IPS-18c (cell line): ENCODE results near the gene CSNK1G1.
"Not testable (repeated sequence)": the region's sequence is repeated elsewhere in the genome, so short reads cannot be mapped to it uniquely, and the experiment has no call there.

Experiments used
- H3K4me3 ChIP-seq: 2 replicates; pipeline ENCODE4 v1.7.0; 2013; ENCODE audit warnings: low read depth, mild to moderate bottlenecking, low read length, moderate library complexity; ENCODE audit not compliant: insufficient read depth
- H3K9me3 ChIP-seq: one replicate; pipeline ENCODE4 v1.6.1; 2013; ENCODE audit warnings: mild to moderate bottlenecking, low read length, moderate library complexity; ENCODE audit not compliant: control insufficient read depth, insufficient read depth

CSNK1G1 gene

DNA sequence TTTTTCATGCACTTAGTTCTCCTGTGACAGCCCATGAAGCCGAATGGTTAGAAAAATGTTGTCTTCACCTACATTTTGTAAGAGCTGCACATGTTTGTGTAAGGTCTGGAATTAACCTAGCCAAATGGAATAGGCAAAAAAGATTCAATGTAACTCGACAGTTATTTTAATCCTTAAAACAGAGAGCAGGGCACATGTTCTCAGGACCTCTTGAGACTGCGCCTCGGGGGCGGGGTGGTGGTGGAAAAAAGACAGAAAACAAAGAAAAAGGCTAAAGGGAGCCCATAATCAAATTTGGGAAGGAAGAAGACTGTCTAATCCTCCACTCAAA, 702 bp upstream of the CSNK1G1 start:
- Histone ChIP-seq H3K9me3 (no peaks in the 10 kb centered on the region), H3K4me3 (peak overlapping the region; percentile 91; the same call in 1 of the 2 replicates)

DNA sequence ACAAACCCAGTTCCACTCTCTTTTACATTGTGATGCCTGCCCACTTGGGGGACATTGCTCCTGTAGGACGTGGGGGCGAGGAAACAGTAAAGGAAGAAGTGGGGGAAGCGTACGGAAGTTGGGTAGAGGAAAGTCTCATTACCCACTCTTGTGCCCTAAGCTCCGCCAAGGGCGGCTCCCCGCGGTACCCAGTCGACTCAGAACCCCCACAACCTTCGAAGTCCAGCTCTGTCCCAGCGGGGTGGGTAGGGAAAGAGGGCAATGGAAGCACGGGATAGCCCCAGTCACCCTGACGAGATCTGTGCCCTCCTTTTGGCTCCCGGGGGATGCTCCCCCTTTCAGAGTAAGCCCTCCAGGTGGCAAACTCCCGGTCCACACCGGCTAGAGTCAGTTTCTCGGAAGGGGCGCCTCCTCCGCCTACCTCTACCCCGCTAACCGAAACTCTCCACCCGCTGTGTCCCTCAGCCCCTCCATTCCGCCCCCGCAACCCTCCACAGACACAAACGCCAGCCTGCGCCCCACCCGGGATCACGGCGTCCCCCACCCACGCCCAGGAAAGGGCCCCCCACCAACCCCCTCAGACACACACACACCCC, 527 bp downstream of the CSNK1G1 start:
- H3K4me3 ChIP-seq: peak overlapping the region; percentile 91
- H3K9me3 ChIP-seq: no peaks in the 10 kb centered on the region

DNA sequence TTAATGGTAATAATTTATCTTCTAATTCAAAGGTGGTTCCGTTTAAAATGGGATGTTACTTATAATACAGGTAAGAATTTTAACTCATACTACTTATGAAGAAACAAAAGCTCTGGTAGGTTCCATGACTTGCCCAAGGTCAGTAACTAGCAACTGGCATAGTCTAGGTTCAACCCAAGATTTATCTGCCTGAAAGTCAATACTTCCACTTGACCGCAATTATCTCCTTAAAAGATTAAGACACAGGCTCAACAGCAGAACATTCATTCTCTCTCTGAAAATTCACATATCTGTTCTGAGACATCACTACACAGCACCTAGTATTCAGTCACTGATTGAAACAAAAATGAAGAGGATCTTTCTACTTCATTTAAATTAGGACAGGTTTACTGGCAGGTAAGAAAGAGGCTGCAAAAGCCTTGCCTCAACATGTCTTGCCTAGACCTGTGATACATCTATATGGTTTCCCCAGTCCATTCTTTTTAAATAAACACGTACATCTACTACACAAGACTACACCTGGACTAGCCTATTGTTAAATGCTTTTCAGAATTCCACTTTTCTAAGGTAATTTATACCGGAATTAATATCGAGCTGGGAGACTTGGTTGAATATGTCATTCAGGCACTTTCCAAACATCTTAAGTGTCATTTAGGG, 1.2 kb downstream of the CSNK1G1 start:
- Histone ChIP-seq H3K4me3 (peak overlapping the region; percentile 91), H3K9me3 (no peaks in the 10 kb centered on the region)

DNA sequence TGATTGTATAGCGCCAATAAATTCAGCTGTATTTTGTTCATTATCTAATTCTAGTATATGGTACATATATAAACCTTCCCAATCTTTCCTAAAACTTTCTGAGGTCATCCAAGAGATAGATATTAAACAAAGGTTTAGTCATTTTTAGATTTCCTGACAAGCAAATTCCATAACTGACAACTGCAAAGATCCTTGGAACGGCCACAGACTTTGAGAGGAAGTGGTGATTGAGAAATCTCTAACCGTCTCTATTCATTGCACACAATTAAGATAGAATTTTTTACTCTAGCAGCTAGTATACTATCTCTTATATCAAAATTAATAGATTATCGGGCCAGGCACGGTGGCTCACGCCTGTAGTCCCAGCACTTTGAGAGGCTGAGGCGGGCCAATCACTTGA, 4.7 kb downstream of the CSNK1G1 start:
- no peaks in the 10 kb centered on the region for H3K9me3 ChIP-seq
- no peak overlapping the region for H3K4me3 ChIP-seq

DNA sequence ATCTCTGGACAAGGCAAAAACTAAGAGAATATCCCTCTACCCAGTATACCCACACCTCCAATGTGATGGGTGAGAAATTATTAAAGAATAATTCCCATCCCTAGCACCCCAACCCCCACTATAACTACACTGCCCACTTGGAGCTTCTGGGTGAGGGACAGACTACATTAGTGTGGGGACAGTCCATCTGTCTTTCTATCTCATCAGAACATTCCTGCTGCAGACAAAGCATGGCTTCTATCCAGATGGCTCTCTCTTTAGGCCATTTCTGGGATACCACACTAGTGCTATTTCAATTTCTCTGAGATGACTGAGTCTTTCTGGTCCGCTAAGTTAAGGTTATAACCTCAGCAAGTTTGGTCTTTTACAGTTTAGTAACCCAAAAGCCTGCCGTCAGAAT, 6.6 kb downstream of the CSNK1G1 start:
- Histone ChIP-seq H3K9me3 (no peaks in the 10 kb centered on the region), H3K4me3 (no peak overlapping the region)

DNA sequence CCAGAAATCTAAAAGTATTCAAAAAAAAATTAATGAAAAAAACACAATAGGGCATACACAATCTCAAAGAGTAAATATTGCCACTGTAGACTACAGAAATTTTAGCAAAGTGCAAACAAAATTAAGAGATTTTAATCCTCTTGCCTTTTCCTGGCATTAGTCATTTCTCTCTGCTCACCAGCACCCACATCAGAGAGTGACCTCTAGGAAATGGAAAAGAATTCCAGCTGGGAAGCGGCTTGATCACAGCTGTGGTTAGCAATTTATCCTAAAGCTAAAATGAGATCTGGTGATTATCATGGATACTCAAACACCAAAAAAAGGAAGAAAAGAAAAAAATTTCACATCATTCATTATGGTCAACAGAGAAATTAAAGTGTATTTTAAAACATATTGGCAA, 7.5 kb downstream of the CSNK1G1 start:
- Histone ChIP-seq H3K4me3 (no peak overlapping the region), H3K9me3 (no peaks in the 10 kb centered on the region)

DNA sequence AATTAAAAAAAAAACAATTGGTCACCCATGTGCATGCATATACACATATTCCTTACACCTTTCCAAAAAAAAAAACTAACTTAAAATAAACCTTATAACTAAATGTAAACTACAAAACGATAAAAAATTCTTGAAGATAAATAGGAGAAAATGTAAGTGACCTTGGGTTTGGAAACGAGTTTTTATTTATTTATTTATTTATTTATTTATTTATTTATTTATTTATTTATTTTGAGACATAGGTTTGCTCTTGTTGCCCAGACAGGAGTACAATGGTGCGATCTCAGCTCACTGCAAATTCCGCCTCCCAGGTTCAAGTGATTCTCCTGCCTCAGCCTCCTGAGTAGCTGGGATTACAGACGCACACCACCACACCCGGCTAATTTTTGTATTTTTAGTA, 9.7 kb downstream of the CSNK1G1 start:
- H3K4me3 ChIP-seq: not testable (repeated sequence)

DNA sequence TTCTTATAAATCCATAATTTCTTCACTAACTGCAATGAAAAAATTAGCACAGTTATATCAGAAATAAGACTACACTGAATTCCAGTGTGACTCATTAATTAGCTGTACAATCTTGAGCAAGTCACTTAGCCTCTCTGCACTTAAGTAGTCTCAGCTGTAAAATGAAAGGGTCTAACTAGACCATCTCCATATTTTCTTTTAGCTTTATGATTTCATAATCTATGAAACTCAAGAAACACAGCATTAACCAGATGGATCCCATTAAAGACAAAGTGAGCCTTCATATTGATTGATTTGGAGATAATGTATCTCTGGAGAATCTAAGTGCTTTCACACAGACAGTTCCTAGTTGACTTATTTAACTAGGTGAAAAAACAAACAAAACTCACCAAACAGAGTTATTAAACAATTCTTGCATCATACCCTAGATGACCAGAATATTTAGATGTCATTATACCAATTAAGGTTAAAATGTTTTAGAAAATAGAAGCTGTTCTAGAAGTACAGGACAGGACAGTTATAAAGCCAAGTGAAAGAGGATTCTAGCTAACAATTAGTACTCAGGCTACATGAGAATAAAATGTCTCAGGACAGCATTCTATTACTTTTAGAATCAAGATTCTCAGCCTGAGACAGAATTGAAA, 11.2 kb downstream of the CSNK1G1 start:
- H3K9me3 ChIP-seq: no peaks in the 10 kb centered on the region
- no peak overlapping the region for H3K4me3 ChIP-seq

More for the DNA sequence above, 9.7 kb downstream of the CSNK1G1 start:
- H3K9me3 ChIP-seq: not testable (repeated sequence)

DNA sequence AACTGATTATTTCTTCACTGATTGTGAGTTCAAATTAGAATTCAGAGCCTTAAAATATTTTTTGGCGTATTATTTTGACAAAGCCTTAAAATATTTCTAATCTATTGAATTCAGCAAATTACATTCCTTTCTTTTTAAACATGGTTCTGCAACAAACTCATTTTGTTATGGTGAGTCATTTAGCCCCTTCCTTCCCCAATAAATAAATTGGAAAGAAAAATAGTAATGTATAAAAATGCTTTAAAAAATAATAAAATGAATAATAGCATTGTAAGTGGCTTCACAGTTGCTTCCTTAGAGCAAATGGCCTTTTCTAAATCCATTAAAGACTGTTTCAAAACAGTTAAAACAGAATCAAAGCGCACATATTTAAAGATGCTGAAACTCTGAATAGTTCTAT, 12.1 kb downstream of the CSNK1G1 start:
- Histone ChIP-seq H3K9me3 (no peaks in the 10 kb centered on the region), H3K4me3 (no peak overlapping the region)

DNA sequence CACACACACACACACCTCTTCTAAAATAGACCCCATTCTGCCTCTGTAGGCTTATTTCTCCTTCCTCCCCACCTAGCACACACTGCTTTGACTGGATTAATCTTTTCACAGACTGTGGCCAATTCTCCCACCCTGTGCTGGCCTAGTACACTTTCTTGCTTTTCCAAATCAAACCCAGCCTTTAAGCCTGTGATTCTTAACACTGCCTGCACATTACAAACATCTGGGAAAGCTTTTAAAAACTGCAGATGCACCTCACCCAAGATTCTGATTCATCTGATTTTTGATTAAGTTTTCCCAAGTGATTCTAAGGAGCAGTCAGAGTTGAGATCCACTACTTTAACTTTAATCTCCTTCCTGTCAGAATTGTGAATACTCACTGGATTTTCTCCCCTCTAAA, 12.8 kb downstream of the CSNK1G1 start:
- H3K4me3 ChIP-seq: no peak overlapping the region
- H3K9me3 ChIP-seq: no peaks in the 10 kb centered on the region

DNA sequence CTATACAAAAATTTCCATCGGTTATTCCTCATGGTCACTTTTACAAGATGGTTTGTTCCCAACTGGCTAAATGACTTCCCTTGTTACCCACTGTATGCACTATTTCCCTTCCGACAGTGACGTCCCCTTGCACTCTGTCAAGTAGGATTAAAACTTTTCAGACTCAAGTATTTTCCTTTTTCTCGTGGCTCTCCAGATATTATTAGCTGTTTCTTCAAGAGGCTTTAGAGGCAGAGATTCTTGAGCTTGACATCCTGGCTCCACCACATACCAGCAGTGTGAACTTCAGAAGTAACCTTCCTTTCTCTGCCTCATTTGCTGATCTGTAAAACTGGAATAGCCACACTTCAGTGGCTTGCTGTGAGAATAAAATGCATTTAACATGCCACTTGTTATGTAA, 14.0 kb downstream of the CSNK1G1 start:
- H3K9me3 ChIP-seq: no peaks in the 10 kb centered on the region
- no peak overlapping the region for H3K4me3 ChIP-seq

DNA sequence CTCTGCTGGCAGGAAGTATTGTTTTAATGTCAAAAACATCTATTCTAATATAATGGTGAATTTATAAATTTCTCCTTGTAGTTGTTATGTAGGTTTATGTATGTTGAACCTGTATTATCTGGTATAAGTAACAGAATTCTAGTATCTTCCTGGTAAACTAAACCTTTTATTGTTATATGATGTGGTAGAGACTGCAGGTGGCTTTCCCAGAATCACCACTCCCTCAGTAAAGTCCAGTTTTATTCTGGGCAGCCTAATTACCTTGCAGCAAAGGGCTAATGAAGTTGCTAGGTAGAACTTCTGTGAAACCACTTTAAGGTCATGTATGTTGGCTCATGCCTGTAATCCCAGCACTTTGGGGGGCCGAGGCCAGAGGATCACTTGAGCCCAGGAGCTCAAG, 15.6 kb downstream of the CSNK1G1 start:
- Histone ChIP-seq H3K9me3 (no peaks in the 10 kb centered on the region), H3K4me3 (no peak overlapping the region)

DNA sequence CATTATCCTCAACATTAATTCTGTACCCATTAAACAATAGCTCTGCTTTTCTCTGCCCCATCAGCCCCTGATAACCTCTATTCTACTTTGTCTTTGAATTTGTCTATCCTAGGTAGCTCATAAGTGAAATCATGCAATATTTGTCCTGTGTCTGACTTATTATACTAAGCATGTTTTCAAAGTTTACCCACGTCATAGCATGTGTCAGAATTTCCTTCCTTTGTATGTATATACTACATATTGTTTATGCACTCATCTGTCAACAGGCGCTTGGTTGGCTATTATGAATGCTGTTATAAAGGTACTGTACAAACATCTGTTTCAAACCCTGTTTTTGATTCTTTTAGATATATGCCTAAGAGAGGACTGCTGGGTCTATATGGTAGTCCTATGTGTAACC, 18.2 kb downstream of the CSNK1G1 start:
- no peaks in the 10 kb centered on the region for H3K9me3 ChIP-seq
- H3K4me3 ChIP-seq: no peak overlapping the region

DNA sequence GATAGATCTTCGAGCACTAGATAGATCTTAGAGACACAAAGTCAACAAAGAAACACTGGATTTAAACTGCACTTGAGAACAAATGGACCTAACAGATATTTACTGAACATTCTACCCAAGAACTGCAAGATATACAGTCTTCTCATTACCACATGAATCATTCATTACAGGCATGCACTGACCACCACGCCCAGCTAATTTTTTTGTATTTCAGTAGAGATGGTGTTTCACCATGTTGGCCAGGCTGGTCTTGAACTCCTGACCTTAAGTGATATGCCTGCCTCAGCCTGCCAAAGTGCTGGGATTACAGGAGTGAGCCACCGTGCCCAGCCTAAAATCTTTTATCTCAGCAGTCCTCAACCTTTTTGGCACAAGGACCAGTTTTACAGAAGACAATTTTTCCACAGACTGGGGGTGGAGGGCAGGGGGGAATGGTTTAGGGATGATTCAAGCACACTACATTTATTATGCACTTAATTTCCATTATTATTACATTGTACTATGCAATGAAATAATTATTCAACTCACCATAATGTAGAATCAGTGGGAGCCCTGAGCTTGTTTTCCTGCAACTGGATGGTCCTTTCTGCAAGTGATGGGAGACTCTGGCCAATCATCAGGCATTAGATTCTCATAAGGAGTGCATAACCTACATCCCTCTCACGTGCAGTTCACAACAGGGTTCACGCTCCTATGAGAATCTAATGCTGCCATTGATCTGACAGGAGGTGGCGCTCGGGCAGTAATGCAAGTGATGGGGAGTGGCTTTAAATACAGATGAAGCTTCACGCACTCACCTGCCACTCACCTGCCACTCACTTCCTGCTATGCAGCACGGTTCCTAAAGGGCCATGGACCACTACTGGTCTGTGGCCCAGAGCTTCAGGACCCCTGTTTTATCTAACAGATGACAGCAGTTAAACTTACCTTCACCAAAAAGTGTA, 21.7 kb downstream of the CSNK1G1 start:
- Histone ChIP-seq H3K4me3 (no peak overlapping the region), H3K9me3 (no peaks in the 10 kb centered on the region)

DNA sequence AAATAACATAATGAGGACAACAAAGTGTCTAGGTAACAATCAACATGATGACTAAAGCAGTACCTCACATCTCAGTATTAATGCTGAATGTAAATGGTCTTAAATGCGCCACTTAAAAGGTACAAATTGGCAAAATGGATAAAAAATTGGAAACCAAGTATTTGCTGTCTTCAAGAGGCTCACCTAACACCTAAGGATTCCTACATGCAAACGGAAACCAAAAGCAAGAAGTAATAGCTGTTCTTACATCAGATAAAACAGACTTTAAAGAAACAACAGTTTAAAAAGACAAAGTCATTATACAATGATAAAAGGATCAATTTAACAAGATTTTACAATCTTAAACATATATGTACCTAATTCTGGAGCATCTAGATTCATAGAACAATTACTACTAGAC, 22.5 kb downstream of the CSNK1G1 start:
- H3K4me3 ChIP-seq: no peak overlapping the region
- H3K9me3 ChIP-seq: no peaks in the 10 kb centered on the region

DNA sequence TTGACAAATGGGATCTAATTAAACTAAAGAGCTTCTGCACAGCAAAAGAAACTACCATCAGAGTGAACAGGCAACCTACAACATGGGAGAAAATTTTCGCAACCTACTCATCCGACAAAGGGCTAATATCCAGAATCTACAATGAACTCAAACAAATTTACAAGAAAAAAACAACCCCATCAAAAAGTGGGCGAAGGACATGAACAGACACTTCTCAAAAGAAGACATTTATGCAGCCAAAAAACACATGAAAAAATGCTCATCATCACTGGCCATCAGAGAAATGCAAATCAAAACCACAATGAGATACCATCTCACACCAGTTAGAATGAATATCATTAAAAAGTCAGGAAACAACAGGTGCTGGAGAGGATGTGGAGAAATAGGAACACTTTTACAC, 24.3 kb downstream of the CSNK1G1 start:
- not testable (repeated sequence) for H3K9me3 ChIP-seq, H3K4me3 ChIP-seq

DNA sequence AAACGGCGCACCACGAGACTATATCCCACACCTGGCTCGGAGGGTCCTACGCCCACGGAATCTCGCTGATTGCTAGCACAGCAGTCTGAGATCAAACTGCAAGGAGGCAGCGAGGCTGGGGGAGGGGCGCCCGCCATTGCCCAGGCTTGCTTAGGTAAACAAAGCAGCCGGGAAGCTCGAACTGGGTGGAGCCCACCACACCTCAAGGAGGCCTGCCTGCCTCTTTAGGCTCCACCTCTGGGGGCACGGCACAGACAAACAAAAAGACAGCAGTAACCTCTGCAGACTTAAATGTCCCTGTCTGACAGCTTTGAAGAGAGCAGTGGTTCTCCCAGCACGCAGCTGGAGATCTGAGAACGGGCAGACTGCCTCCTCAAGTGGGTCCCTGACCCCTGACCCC, 29.0 kb downstream of the CSNK1G1 start:
- H3K9me3 ChIP-seq, H3K4me3 ChIP-seq: not testable (repeated sequence)

DNA sequence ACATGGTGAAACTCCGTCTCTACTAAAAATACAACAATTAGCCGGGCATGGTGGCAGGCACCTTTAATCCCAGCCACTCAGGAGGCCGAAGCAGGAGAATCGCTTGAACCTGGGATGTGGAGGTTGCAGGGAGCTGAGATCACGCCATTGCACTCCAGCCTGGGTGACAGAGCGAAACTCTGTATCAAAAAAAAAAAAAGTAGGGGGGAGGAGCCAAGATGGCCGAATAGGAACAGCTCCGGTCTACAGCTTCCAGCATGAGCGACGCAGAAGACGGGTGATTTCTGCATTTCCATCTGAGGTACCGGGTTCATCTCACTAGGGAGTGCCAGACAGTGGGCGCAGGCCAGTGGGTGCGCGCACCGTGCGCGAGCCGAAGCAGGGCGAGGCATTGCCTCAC, 29.5 kb downstream of the CSNK1G1 start:
- H3K9me3 ChIP-seq, H3K4me3 ChIP-seq: not testable (repeated sequence)
